ENCODE results near the gene RGPD8.

Gene RGPD8

DNA sequence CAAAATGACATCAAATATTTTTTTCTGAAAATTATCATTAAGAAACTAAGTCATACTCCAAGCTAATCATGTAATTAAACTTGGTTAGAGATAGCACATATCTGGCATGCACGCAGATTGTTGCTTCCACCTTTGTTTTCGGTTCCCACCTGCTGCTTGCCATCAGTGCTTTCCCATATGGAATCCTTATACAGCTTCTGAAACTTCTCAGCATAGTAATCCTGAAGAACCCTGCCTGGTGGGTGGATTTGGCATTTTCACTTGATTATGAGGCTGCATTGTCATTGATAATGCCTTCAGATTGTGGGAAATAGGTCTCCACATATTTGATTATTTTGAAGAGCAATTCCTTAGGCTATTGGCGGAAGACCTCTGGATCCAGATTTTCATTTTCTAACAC, 110.5 kb downstream of the RGPD8 start:
- no peak for DNase-seq

DNA sequence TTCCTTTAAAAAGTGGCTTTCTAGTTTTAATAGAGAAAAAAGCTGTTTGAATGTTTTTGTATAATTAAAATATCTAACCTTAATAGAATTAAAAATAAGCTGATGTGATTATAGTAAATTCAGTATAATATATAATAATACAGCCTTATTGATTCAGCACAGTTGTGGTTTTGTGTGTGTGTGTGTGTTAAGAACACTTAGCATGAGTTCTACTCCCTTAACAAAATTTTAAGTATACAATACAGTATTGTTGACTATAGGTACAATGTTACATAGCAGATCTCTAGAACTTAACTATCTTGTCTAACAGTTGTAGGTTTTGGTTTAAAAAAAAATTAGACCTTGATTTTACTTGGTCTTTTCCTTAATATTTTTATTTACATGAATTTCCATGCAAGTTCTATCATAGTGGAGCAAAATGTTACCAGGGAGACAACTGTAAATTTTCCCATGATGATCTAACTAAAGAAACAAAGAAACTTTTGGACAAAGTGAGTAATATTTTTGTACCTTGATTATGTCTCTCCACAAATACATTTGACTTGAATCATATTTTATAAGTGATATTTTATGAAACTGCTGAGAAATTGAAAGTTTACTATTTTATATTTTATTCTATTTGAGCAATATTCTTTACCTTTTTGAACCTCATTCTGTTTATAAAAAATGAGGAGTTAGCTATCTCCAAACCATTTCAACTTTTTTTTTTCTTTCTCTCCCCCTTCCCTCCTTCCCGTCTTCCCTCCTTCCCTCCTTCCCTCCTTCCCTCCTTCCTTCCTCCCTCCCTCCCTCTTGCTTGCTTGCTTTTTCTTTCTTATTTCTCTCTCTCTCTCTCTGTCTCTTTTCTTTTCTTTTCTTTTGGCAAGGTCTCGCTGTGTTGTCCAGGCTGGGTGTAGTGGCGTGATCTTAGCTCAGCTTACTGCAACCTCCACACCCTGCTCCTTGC, 111.8 kb downstream of the RGPD8 start:
- no peak for DNase-seq

Measured in GDM1 (cell line).